NCI-H146 treated with DMSO at 0.1 percent for 48 hours (cell line): ENCODE measurements around the gene MT4.

Source experiments
- DNase-seq: peaks from one replicate; lab custom pipeline; 2025; ENCODE audit not compliant: unreplicated experiment; lab: John Stamatoyannopoulos, UW

MT4 gene

GRCh38 chr16:56601325-56601724, 36.5 kb downstream of the MT4 start:
- peak; percentile 7 for DNase-seq

- peak; percentile 7 for DNase-seq
Observed at GRCh38 chr16:56603589-56603988, 38.7 kb downstream of the MT4 start.

- no peak for DNase-seq
Observed at GRCh38 chr16:56604966-56605365, 40.1 kb downstream of the MT4 start.

DNA sequence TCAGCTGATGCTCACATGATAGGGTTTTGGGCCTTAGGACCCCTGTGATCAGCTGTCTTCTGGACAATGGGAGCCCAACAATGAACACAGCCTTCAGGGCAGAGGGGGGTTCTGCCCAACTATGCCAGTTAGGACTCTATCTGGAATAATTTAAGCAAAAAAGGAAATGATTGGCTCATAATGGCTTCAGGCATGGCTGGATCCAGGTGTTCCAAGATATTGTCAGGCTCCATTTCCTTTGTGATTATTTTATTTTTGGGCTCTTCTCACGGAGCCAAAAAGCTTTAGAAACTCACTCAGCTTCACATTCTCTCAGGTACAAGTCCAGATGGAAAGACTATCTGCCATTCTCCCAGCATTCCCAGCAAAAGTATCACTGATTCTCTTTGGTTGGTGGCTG, 40.6 kb downstream of the MT4 start:
- DNase-seq = no peak

DNA sequence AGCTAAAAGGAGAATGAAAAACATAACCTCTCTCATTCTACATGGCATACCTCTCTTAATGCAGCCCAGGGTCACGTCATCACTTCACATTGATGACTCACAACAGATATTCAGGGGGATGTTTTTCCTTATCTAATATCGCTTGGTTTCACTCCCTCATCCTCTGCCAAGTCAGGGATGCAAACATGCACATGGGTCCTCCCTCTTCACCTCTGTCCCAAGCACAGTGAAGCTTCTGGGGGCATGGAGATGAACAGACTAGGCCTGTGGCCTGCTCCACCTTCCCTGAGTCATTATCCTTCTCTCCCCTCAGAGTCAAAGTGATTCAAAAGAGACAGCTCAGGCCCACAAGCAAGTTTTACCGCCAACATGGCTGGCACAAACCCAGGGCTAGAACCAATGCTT, 41.2 kb downstream of the MT4 start:
- no peak for DNase-seq

GRCh38 chr16:56606476-56607108, 41.7 kb downstream of the MT4 start:
- DNase-seq = no peak

DNA sequence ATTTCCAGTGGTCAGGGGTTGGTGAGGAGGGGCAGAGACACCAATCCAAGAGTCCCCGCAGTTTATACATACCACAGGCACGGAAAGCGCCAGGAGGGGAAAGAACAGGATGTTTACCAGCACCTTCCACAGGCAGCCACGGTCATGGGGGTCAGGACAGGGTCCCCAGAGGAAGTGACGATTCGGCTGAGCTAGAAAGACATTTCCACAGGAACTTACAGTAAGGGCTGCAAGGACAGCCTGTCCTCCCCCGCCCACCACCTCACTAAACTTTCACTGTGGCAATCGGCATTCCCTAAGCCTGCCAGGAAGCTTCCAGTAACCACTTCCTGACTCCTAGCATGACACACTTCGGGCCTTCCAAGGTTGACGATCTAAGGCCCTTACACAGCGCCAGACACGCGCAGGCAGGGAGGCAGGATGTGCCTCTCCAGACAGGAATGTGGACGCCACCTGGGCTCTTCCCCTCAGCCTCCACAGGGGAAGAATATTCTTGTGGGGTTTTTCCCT, 42.3 kb downstream of the MT4 start:
- no peak for DNase-seq

- no peak for DNase-seq
Observed at GRCh38 chr16:56607675-56608042, 42.8 kb downstream of the MT4 start.

- DNase-seq = peak; percentile 83
Observed at GRCh38 chr16:56608043-56608875, 43.4 kb downstream of the MT4 start, which contains the start of gene MT2A. MT2A (plus strand) TSS chr16:56608584; CDS start chr16:56608656, 72 bp downstream.

- no peak for DNase-seq
Observed at GRCh38 chr16:56608876-56609462, 44.1 kb downstream of the MT4 start.

- no peak for DNase-seq
Observed at GRCh38 chr16:56609463-56609921, 44.6 kb downstream of the MT4 start.

- DNase-seq = no peak
Observed at GRCh38 chr16:56610017-56610608, 45.2 kb downstream of the MT4 start.

DNA sequence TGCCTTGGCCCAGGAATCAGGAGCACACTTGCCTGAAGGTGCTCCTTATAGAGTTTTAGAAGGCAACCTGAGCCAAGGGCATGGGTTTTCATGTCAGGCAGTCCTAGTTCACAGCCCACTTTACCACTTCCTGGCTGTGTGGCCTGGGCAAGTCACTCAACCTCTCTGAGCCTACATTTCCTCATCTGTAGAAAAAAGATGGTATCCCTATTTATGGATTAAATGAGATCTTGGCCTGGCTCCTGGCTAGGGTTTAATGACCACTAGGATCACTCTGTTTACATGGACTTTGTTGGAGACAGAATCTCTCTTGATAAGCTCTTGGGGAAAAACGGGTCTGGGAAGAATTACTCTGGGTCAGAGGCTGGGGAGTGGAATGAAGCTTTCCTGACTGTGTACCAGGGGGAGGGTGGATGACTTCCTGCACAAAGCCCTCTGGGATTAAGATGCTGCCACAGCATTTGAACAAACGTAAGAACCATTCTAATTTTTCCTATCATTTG, 45.8 kb downstream of the MT4 start:
- DNase-seq = no peak

DNA sequence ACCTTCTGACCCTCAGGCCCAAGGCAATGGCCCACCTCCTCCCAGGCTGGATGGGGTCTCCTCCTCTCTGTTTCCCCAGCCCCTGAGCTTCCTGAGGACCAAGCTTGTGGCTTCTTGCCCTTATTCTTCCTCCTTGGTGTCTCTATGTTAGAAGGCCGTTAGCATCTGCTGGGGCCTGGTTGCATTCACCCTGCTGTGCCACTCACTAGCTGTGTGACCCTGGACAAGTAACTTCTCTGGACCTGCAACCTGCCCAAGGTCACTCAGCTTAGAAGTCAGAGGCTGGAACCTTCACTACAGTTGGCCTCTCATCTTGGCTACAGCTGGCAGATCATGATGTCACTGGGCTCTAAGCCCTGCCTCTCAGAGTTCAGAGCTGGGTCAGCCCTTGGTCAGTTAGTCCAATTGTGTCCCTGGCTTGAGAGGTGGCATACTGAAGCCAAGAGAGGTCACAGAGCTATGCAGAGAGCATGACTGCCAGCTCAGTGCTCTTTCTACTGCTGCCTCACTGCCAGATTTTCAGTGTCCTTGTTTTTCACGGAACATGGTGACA, 46.5 kb downstream of the MT4 start:
- DNase-seq = no peak

DNA sequence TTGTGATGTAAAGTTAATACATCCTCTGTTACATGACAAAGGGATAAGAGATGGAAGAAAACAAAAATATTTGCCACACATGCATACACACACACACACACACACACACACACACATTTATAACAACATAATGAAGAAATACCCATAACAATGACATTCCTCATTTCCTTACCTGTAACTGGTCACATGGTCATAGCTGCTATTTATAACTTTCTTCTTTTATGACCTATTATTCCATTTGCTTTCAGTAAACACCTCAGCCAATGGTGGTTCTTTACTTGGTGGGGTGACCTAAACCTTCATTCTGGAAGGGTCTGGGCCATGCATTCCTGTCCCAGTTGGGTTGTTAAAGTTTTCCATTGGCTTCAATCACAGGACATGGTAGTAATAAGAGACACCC, 48.8 kb downstream of the MT4 start:
- DNase-seq = no peak

DNA sequence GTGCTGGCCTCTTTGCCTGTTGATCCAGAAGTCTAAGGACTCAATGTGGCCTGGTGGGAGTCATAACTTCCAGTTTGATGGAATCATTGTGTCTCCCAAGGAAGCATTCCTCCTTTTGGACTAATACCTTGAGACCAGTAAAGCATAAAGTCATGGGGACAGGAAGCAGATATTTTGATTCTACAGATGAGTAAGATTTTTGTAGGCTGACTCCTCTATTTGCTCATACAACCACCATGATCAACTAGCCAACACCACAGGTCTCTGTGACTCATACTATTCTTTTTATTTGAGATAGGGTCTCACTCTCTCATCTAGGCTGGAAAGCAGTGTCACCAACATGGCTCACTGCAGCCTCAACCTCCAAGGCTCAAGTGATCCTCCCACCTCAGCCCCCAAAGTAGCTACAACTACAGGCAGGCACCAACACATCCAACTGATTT, 49.7 kb downstream of the MT4 start:
- DNase-seq = no peak

DNA sequence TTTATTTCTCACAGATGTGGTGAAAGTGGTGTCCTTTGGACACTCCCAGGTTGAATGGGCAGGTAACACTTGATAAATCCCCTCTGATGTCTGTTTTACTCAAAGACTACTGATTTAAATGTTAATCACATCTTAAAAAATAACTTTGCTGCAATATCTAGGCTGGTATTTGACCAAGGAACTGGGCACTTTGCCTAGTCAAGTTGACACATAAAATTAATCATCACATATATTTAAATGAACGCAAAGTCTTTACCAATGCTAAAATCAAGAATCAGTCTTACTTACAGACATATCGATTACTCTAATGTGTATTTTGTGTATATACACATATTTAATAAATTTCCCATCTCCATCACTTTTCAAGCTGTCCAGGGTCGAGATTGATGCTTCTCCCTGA, 50.5 kb downstream of the MT4 start:
- DNase-seq = no peak

GRCh38 chr16:56616608-56617211, 51.8 kb downstream of the MT4 start:
- no peak for DNase-seq

DNA sequence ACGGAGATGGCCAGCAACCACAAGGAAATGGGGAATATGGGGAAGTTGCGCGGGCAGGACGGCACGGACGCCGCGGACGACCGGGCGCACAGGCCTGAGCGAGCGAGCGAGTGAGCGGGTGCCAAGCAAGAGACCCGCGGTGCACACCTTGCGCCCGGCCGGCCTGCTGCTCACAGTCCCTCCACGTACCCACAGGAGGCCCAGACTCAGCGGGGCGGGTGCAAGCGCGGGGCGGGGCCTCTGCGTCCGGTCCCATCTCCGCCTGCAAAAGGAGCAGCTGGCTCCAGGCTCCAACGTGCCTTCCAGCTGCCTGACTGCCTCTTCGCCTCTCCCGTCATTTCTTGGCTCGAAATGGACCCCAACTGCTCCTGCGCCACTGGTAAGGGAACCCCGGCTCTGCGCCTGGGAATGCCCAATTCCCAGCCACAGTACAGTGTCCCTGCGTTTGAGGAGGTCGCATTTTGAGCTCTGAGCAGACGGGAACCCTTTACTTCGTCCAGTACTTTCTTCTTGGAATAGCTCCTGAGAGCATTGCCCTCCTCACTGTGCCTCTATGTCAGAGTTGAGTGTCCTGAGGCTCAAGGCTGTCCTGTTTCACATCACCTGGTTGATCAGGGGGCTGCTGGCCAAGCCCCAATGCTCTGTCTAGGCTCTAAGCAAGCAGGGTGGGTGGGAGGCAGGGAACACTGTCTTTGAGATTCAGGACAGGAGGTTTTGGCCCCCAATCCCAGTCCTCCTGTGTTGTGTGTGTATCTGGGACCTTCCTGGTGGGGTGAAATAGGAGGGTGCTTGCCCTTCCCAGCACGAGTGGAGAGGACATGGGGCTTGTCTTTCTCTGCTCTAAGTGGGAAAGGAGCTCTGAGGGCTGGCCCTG, 52.6 kb downstream of the MT4 start:
- no peak for DNase-seq

DNA sequence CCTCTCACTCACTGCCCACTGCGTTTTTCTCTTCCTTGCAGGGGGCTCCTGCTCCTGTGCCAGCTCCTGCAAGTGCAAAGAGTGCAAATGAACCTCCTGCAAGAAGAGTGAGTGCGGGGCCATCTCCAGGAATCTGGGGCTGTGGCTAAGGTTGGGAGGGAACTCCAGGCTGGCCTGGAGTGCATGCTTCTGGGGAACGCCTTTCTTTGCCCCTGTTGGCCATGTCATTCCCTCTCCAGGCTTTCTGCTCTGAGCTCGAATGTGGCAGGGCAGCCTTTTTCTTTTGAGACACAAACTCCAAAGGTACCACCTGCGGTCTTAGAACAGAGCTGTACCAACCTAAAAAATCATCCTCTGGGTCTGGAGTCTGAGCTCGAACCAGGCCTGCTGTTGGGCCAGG, 53.3 kb downstream of the MT4 start:
- no peak for DNase-seq
